Measurements from ENCODE around the gene DIAPH2. TPM values are rescaled to one million over a fixed set of nuclear protein-coding genes. Genes with fewer than 3 reads are reported as not detected.

DIAPH2 gene
- total and polyA plus RNA-seq, 8 donors = 1.9 to 10.0 (median 5.9) TPM

GRCh38 chrX:97070346-97070745, 385.7 kb downstream of the DIAPH2 start:
- TF ChIP-seq, protein P1, sequence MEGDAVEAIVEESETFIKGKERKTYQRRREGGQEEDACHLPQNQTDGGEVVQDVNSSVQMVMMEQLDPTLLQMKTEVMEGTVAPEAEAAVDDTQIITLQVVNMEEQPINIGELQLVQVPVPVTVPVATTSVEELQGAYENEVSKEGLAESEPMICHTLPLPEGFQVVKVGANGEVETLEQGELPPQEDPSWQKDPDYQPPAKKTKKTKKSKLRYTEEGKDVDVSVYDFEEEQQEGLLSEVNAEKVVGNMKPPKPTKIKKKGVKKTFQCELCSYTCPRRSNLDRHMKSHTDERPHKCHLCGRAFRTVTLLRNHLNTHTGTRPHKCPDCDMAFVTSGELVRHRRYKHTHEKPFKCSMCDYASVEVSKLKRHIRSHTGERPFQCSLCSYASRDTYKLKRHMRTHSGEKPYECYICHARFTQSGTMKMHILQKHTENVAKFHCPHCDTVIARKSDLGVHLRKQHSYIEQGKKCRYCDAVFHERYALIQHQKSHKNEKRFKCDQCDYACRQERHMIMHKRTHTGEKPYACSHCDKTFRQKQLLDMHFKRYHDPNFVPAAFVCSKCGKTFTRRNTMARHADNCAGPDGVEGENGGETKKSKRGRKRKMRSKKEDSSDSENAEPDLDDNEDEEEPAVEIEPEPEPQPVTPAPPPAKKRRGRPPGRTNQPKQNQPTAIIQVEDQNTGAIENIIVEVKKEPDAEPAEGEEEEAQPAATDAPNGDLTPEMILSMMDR (IDR thresholded peaks at IDR 0.05) = no peak
- no peaks in the 10 kb centered on the region for H3K27me3 ChIP-seq
- ATAC-seq (no peak), FAIRE-seq (no peak), DNase-seq (no peak)
- H3K4me3 ChIP-seq = no peak overlapping the region
- H3K27ac ChIP-seq = no peak overlapping the region
- H3K36me3 ChIP-seq = no peaks in the 10 kb centered on the region
- intact Hi-C loops (cut with DNase I) = no loop called here
- no peaks in the 10 kb centered on the region for H3K9me3 ChIP-seq
- H3K4me1 ChIP-seq = no peaks in the 10 kb centered on the region
- WGBS, 2 donors = 60 to 79% methylated on average over 1 of the region's 1 CpG

DNA sequence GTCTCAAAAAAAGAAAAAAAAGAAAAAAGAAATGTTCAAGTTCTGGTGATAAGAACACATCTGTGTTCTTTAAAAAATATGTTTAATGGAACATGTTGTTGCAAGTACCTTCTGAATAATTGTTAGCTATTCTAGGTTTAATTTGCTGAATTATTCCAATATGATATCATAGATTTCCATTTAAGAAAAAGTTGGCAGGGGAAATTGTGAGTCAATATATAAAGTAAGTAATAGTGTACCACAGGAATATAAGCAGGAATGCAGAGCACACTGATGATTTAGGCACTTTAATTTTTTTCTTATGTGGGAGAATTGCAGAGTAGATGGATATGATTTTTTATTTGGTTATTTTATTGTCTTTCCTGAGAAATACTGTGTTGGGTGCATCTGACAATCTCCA, 389.8 kb downstream of the DIAPH2 start:
- intact Hi-C loops (cut with DNase I) = no loop called here
- peak; percentile 34 for FAIRE-seq
- no peak overlapping the region for H3K27ac ChIP-seq

GRCh38 chrX:97089116-97089515, 404.5 kb downstream of the DIAPH2 start:
- ATAC-seq = no peak
- TF ChIP-seq, protein P1 (IDR thresholded peaks at IDR 0.05) = no peak
- 93 to 100% methylated on average over 1 of the region's 1 CpG for WGBS, 2 donors
- DNase-seq = no peak
- no peaks in the 10 kb centered on the region for H3K27me3 ChIP-seq
- no peaks in the 10 kb centered on the region for H3K36me3 ChIP-seq
- H3K9me3 ChIP-seq = no peaks in the 10 kb centered on the region
- no peaks in the 10 kb centered on the region for H3K4me1 ChIP-seq
- no peak overlapping the region for H3K4me3 ChIP-seq
- H3K27ac ChIP-seq = no peak overlapping the region
- intact Hi-C loops (cut with DNase I) = no loop called here
- FAIRE-seq = no peak

More for the DNA sequence above, 389.8 kb downstream of the DIAPH2 start:
- H3K4me3 ChIP-seq = no peak overlapping the region
- H3K9me3 ChIP-seq = no peaks in the 10 kb centered on the region
- H3K36me3 ChIP-seq = no peaks in the 10 kb centered on the region
- no peak for DNase-seq
- TF ChIP-seq, protein P1 (IDR thresholded peaks at IDR 0.05) = no peak
- no peaks in the 10 kb centered on the region for H3K4me1 ChIP-seq
- ATAC-seq = no peak
- H3K27me3 ChIP-seq = peaks cover 0 to 4% (median 0%) of the 10 kb centered on the region in 4 donors

- TF ChIP-seq, protein P1 (IDR thresholded peaks at IDR 0.05) = no peak
- ATAC-seq (no peak), FAIRE-seq (no peak), DNase-seq (no peak)
- no peaks in the 10 kb centered on the region for H3K4me1 ChIP-seq
- H3K27me3 ChIP-seq = no peaks in the 10 kb centered on the region
- no peaks in the 10 kb centered on the region for H3K9me3 ChIP-seq
- WGBS, 2 donors = 49 to 68% methylated on average over 2 of the region's 2 CpGs
- no peaks in the 10 kb centered on the region for H3K36me3 ChIP-seq
- H3K27ac ChIP-seq = no peak overlapping the region
- intact Hi-C loops (cut with DNase I) = no loop called here
- H3K4me3 ChIP-seq = no peak overlapping the region
Measured at GRCh38 chrX:97096385-97096784, 411.7 kb downstream of the DIAPH2 start.

DNA sequence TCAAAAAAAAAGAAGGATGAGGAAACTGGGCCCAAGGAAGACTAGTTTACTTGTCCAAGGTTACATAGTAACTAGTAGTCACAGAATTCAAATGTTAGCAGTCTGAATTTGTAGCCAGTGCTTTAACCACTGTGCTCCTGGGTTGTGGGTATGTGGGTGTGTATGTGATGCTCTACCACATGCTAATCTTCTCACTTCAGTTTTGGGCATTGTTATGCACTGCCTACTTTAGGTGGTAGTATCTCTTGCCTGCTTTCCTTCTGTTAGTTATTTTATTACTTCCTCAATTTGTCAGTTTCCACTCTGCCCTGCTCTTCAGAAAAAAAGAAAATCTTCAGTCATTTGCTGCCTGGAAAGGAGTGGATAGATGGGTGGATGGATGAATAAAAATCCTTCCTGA, 418.3 kb downstream of the DIAPH2 start:
- Histone ChIP-seq H3K4me3 (no peak overlapping the region), H3K4me1 (no peaks in the 10 kb centered on the region), H3K36me3 (no peaks in the 10 kb centered on the region), H3K9me3 (no peaks in the 10 kb centered on the region), H3K27me3 (no peaks in the 10 kb centered on the region), H3K27ac (no peak overlapping the region)
- intact Hi-C loops (cut with DNase I) = no loop called here
- DNase-seq (no peak), ATAC-seq (no peak), FAIRE-seq (no peak)
- TF ChIP-seq, protein P1 (IDR thresholded peaks at IDR 0.05) = no peak

Measured in pancreas (tissue), 10 donors.